HL-60 (cell line): ENCODE results near the gene FHL2.

Source experiments
- DNase-seq, 2 experiments: peaks; one replicate each; pipeline ENCODE4 v3.0.0-alpha.2; 2010 to 2020; ENCODE audit warnings: low read depth in 1 of 2, low spot score in 1 of 2
- H3K27ac ChIP-seq: fragments of 250-450 bp; sonication (Bioruptor Pico); replicated peaks from 2 replicates; pipeline ENCODE4 v1.5.1; 2020; ENCODE audit warnings: mild to moderate bottlenecking, moderate library complexity
- H3K27me3 ChIP-seq: fragments of 250-450 bp; sonication (Bioruptor Pico); 2 replicates; pipeline ENCODE4 v1.5.1; 2021; ENCODE audit warnings: mild to moderate bottlenecking, moderate library complexity; ENCODE audit not compliant: insufficient read depth, poor library complexity, severe bottlenecking
- H3K4me3 ChIP-seq: replicated peaks from 2 replicates; pipeline ENCODE4 v1.5.1; 2011; ENCODE audit warnings: mild to moderate bottlenecking, control low read depth, low read length; ENCODE audit not compliant: insufficient read depth
- GABPA ChIP-seq: IDR thresholded peaks from 2 replicates; pipeline ENCODE4 v1.6.1; 2012; ENCODE audit warnings: low read depth
- POLR2AphosphoS5 ChIP-seq: IDR thresholded peaks from 2 replicates; pipeline ENCODE4 v1.6.1; 2012; ENCODE audit warnings: low read depth
- SPI1 ChIP-seq: IDR thresholded peaks from 2 replicates; pipeline ENCODE4 v1.6.1; 2012; ENCODE audit warnings: low read depth, mild to moderate bottlenecking, borderline replicate concordance
- TF ChIP-seq, protein P1 (sequence below): IDR thresholded peaks from 2 replicates; pipeline ENCODE4 v1.6.1; 2012; ENCODE audit warnings: low read depth; ENCODE audit not compliant: insufficient replicate concordance
- TF ChIP-seq, protein P2 (sequence below): IDR thresholded peaks from one replicate; pipeline ENCODE4 v1.5.1; 2011; ENCODE audit warnings: low read length, control low read depth, inconsistent platforms; ENCODE audit not compliant: insufficient read depth

The FHL2 gene

DNA sequence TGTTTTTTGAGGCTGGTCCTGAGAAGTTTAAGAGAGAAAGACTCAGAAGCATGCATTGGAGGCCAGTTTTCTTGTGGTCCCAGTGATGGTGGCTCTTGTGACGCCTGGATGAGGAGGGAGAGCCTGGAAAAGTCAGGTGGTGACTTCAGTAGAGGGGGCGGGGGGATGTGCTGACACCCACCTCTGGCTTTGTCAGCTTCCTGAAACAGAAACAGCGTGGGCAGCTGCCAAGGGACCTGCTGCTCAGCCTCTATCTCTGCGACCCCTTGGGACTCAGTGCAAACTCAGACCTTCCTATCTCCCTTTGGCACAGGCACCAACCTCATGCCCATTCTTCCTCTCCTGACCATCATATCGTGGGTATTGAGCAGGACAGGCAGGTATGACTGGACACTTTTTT is 75.7 kb downstream of the FHL2 start:
- no peak overlapping the region for H3K4me3 ChIP-seq
- H3K27ac ChIP-seq: peak overlapping the region; percentile 28
- no peaks in the 10 kb centered on the region for H3K27me3 ChIP-seq
- DNase-seq: no peak
- TF ChIP-seq, protein P1, sequence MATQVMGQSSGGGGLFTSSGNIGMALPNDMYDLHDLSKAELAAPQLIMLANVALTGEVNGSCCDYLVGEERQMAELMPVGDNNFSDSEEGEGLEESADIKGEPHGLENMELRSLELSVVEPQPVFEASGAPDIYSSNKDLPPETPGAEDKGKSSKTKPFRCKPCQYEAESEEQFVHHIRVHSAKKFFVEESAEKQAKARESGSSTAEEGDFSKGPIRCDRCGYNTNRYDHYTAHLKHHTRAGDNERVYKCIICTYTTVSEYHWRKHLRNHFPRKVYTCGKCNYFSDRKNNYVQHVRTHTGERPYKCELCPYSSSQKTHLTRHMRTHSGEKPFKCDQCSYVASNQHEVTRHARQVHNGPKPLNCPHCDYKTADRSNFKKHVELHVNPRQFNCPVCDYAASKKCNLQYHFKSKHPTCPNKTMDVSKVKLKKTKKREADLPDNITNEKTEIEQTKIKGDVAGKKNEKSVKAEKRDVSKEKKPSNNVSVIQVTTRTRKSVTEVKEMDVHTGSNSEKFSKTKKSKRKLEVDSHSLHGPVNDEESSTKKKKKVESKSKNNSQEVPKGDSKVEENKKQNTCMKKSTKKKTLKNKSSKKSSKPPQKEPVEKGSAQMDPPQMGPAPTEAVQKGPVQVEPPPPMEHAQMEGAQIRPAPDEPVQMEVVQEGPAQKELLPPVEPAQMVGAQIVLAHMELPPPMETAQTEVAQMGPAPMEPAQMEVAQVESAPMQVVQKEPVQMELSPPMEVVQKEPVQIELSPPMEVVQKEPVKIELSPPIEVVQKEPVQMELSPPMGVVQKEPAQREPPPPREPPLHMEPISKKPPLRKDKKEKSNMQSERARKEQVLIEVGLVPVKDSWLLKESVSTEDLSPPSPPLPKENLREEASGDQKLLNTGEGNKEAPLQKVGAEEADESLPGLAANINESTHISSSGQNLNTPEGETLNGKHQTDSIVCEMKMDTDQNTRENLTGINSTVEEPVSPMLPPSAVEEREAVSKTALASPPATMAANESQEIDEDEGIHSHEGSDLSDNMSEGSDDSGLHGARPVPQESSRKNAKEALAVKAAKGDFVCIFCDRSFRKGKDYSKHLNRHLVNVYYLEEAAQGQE: no peak
- TF ChIP-seq, protein P2, sequence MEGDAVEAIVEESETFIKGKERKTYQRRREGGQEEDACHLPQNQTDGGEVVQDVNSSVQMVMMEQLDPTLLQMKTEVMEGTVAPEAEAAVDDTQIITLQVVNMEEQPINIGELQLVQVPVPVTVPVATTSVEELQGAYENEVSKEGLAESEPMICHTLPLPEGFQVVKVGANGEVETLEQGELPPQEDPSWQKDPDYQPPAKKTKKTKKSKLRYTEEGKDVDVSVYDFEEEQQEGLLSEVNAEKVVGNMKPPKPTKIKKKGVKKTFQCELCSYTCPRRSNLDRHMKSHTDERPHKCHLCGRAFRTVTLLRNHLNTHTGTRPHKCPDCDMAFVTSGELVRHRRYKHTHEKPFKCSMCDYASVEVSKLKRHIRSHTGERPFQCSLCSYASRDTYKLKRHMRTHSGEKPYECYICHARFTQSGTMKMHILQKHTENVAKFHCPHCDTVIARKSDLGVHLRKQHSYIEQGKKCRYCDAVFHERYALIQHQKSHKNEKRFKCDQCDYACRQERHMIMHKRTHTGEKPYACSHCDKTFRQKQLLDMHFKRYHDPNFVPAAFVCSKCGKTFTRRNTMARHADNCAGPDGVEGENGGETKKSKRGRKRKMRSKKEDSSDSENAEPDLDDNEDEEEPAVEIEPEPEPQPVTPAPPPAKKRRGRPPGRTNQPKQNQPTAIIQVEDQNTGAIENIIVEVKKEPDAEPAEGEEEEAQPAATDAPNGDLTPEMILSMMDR: no peak
- no peak for TF ChIP-seq GABPA

DNA sequence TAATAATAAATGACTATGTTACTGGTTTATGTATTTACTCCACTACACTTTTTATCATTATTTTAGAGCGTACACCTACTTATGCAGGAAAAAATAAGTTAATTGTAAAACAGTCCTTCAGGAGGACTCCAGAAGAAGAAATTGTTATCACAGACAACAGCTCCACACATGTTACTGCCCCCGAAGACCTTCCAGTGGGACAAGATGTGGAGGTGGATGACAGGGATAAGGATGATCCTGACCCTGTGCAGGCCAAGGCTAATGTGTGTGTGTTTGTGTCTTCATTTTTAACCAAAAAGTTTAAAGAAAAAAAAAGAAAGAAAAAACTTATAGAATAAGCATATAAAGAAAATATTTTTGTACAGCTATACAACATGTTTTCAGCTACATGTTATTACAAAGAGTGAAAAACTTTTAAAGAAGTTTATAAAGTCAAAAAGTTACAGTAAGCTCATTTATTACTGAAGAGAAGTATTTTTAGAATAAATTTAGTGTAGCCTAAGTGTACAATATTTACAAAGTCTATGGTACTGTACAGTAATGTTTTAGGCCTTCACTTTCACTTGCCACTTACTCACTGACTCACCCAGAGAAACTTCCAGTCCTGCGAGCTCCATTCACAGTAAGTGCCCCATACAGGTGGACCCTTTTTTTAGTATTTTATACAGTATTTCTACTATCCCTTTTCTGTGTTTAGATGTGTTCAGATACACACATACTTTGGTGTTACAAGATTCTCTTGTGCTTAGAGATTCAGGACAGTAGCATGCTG is 76.8 kb downstream of the FHL2 start:
- no peak for DNase-seq
- H3K27me3 ChIP-seq: no peaks in the 10 kb centered on the region
- H3K4me3 ChIP-seq: no peak overlapping the region
- TF ChIP-seq, protein P2: no peak
- TF ChIP-seq SPI1 (no peak), POLR2AphosphoS5 (no peak), GABPA (no peak)
- TF ChIP-seq, protein P1: no peak
- no peak overlapping the region for H3K27ac ChIP-seq

DNA sequence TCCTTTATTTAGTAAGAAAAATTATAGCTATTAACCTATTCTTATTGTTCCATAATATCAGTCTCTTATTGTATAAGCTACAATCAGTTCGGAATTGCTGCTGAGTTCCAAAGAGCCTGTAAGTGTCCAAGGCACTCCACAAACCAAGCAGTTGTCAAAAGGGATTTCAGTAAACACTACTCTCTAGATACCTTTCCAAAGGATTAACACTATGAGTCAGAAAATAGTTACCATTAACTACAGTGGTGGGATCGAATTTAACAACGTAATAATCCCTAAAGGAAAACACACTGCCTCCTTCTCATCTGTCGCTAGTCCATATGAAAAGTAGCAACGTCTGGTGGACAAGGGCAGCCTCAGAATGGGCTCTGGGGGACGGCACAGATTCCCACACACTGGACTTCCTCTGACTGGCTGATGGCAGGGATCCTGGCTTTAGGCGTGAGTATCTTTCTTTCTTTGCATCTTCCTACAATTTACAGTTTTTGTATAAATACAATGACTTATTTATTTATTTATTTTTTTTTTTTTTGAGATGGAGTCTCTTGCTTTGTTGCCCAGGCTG is 78.1 kb downstream of the FHL2 start:
- TF ChIP-seq, protein P2: no peak
- TF ChIP-seq SPI1: no peak
- TF ChIP-seq, protein P1: no peak
- no peak for TF ChIP-seq POLR2AphosphoS5
- no peak for TF ChIP-seq GABPA
- DNase-seq: no peak
- no peak overlapping the region for H3K4me3 ChIP-seq
- H3K27ac ChIP-seq: no peak overlapping the region
- no peaks in the 10 kb centered on the region for H3K27me3 ChIP-seq
